NCI-H1436 (cell line): ENCODE measurements around the gene TBX15.
"Not testable (repeated sequence)": the region's sequence is repeated elsewhere in the genome, so short reads cannot be mapped to it uniquely, and the experiment has no call there.

ENCODE experiments used
- DNase-seq: peaks from one replicate; lab custom pipeline; 2025; lab: John Stamatoyannopoulos, UW

TBX15 gene

GRCh38 chr1:118958937-118959631, 29.1 kb downstream of the TBX15 start:
- DNase-seq: no peak

GRCh38 chr1:118958140-118958539, 30.0 kb downstream of the TBX15 start:
- no peak for DNase-seq

GRCh38 chr1:118957579-118957978, 30.6 kb downstream of the TBX15 start:
- DNase-seq: not testable (repeated sequence)

- no peak for DNase-seq
Measured at GRCh38 chr1:118954301-118954905, 33.7 kb downstream of the TBX15 start.

- DNase-seq: no peak
Measured at GRCh38 chr1:118951270-118951936, 36.7 kb downstream of the TBX15 start.

- no peak for DNase-seq
Measured at GRCh38 chr1:118949315-118949714, 38.8 kb downstream of the TBX15 start.

GRCh38 chr1:118948846-118949245, 39.3 kb downstream of the TBX15 start:
- DNase-seq: no peak

GRCh38 chr1:118948351-118948750, 39.8 kb downstream of the TBX15 start:
- DNase-seq: no peak

- no peak for DNase-seq
Measured at GRCh38 chr1:118947790-118948189, 40.4 kb downstream of the TBX15 start.

- no peak for DNase-seq
Measured at GRCh38 chr1:118947003-118947765, 41.0 kb downstream of the TBX15 start.

- DNase-seq: no peak
Measured at GRCh38 chr1:118945489-118945888, 42.7 kb downstream of the TBX15 start.

GRCh38 chr1:118944546-118944945, 43.6 kb downstream of the TBX15 start:
- no peak for DNase-seq

GRCh38 chr1:118944133-118944532, 44.0 kb downstream of the TBX15 start:
- DNase-seq: no peak

- no peak for DNase-seq
Measured at GRCh38 chr1:118940957-118941356, 47.2 kb downstream of the TBX15 start.

GRCh38 chr1:118937413-118938072, 50.6 kb downstream of the TBX15 start:
- no peak for DNase-seq

GRCh38 chr1:118934706-118935105, 53.4 kb downstream of the TBX15 start:
- DNase-seq: no peak

- no peak for DNase-seq
Measured at GRCh38 chr1:118933051-118933781, 54.9 kb downstream of the TBX15 start.

- no peak for DNase-seq
Measured at GRCh38 chr1:118931876-118932275, 56.3 kb downstream of the TBX15 start.

- DNase-seq: no peak
Measured at GRCh38 chr1:118928739-118929554, 59.2 kb downstream of the TBX15 start.

- DNase-seq: no peak
Measured at GRCh38 chr1:118927427-118928187, 60.5 kb downstream of the TBX15 start.
